Measurements from ENCODE around the gene STX12.
"Not testable (repeated sequence)": the region's sequence is repeated elsewhere in the genome, so short reads cannot be mapped to it uniquely, and the experiment has no call there.

The STX12 gene

GRCh38 chr1:27831568-27832410, 58.8 kb downstream of the STX12 start:
- DNase-seq, result no peak

GRCh38 chr1:27832762-27833161, 59.7 kb downstream of the STX12 start:
- DNase-seq, result no peak

- DNase-seq, result no peak
Measured at GRCh38 chr1:27833470-27833869, 60.5 kb downstream of the STX12 start.

- DNase-seq, result no peak
Measured at GRCh38 chr1:27835046-27835445, 62.0 kb downstream of the STX12 start.

GRCh38 chr1:27835501-27835900, 62.5 kb downstream of the STX12 start:
- no peak for DNase-seq

GRCh38 chr1:27849951-27850350, 76.9 kb downstream of the STX12 start:
- no peak for DNase-seq

- DNase-seq, result no peak
Measured at GRCh38 chr1:27855085-27855484, 82.1 kb downstream of the STX12 start.

GRCh38 chr1:27856561-27857343, 83.7 kb downstream of the STX12 start:
- no peak for DNase-seq

- DNase-seq, result not testable (repeated sequence)
Measured at GRCh38 chr1:27857552-27857951, 84.5 kb downstream of the STX12 start.

- DNase-seq, result peak; percentile 61
Measured at GRCh38 chr1:27858072-27858948, 85.3 kb downstream of the STX12 start.

- no peak for DNase-seq
Measured at GRCh38 chr1:27858949-27859576, 86.0 kb downstream of the STX12 start.

GRCh38 chr1:27861436-27861835, 88.4 kb downstream of the STX12 start:
- no peak for DNase-seq

GRCh38 chr1:27862004-27862403, 89.0 kb downstream of the STX12 start:
- no peak for DNase-seq

- DNase-seq, result no peak
Measured at GRCh38 chr1:27862671-27863537, 89.9 kb downstream of the STX12 start.

GRCh38 chr1:27863538-27863915, 90.5 kb downstream of the STX12 start:
- no peak for DNase-seq

GRCh38 chr1:27864264-27864895, 91.4 kb downstream of the STX12 start:
- no peak for DNase-seq

GRCh38 chr1:27865821-27866220, 92.8 kb downstream of the STX12 start:
- DNase-seq, result no peak

GRCh38 chr1:27868556-27868931, 95.5 kb downstream of the STX12 start:
- DNase-seq, result no peak

GRCh38 chr1:27868932-27869718, 96.1 kb downstream of the STX12 start:
- DNase-seq, result no peak

GRCh38 chr1:27869719-27870085, 96.7 kb downstream of the STX12 start:
- DNase-seq, result no peak

Measured in COR-L47 (cell line).